GM12874 (cell line): ENCODE measurements around the gene CDRT15L2.
"Not testable (repeated sequence)": the region's sequence is repeated elsewhere in the genome, so short reads cannot be mapped to it uniquely, and the experiment has no call there.

Experiments
- TF ChIP-seq, protein P1 (sequence below): IDR thresholded peaks from 2 replicates; pipeline ENCODE4 v1.5.1; 2011; ENCODE audit warnings: low read depth, mild to moderate bottlenecking, control low read depth, low read length, moderate library complexity; ENCODE audit not compliant: insufficient read depth

The CDRT15L2 gene

DNA sequence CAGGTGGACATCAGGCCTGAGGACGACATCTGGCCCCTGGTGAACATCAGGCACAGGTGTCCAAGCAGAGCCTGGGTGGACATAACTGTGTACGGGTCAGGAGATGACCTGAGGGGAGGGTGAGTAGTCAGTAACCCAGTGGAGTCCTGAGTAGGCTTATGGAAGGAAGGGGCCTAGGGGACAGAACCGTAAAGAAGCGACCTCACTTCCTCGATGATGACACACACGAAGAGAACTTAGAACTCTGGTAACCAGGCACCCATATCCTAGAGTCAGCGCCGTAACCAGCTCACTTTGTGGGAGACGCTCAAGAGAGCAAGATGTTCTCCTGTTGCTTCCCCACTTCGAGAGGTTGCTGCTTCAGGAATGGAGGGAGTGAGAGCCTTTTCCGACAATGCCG is at the start of gene CDRT15L2:
Gene CDRT15L2 (plus strand): TSS at position 301 of the 400 bp plus-strand sequence. CDS start 20 bp downstream, at position 321.
- TF ChIP-seq, protein P1, sequence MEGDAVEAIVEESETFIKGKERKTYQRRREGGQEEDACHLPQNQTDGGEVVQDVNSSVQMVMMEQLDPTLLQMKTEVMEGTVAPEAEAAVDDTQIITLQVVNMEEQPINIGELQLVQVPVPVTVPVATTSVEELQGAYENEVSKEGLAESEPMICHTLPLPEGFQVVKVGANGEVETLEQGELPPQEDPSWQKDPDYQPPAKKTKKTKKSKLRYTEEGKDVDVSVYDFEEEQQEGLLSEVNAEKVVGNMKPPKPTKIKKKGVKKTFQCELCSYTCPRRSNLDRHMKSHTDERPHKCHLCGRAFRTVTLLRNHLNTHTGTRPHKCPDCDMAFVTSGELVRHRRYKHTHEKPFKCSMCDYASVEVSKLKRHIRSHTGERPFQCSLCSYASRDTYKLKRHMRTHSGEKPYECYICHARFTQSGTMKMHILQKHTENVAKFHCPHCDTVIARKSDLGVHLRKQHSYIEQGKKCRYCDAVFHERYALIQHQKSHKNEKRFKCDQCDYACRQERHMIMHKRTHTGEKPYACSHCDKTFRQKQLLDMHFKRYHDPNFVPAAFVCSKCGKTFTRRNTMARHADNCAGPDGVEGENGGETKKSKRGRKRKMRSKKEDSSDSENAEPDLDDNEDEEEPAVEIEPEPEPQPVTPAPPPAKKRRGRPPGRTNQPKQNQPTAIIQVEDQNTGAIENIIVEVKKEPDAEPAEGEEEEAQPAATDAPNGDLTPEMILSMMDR = not testable (repeated sequence)

- TF ChIP-seq, protein P1 = no peak
Measured at GRCh38 chr17:20562587-20562986, 16.9 kb upstream of the CDRT15L2 start.

GRCh38 chr17:20565711-20566110 is 13.8 kb upstream of the CDRT15L2 start:
- TF ChIP-seq, protein P1 = no peak

- TF ChIP-seq, protein P1 = no peak
Measured at GRCh38 chr17:20611309-20611708, 31.8 kb downstream of the CDRT15L2 start.

- TF ChIP-seq, protein P1 = no peak
Measured at GRCh38 chr17:20612635-20613034, 33.1 kb downstream of the CDRT15L2 start.

- TF ChIP-seq, protein P1 = no peak
Measured at GRCh38 chr17:20613248-20613647, 33.7 kb downstream of the CDRT15L2 start.

GRCh38 chr17:20613905-20614304 is 34.4 kb downstream of the CDRT15L2 start:
- TF ChIP-seq, protein P1 = no peak
